Fibroblast of lung (primary cell): Measurements from ENCODE around the gene PRDM8.

Source experiments
- EZH2 ChIP-seq: IDR thresholded peaks from 2 replicates; pipeline ENCODE4 v1.5.1; 2012; ENCODE audit warnings: low read length, control low read depth, mild to moderate bottlenecking; ENCODE audit errors: missing control alignments
- TF ChIP-seq, protein P1 (sequence below), 2 donors: IDR thresholded peaks in 1 of 2; conservative IDR thresholded peaks in 1 of 2; 1 replicate in 1 of 2; 2 replicates in 1 of 2; pipeline ENCODE4 v1.5.1; 2011 to 2012; ENCODE audit warnings: low read length in 2 of 2, control low read depth in 1 of 2, inconsistent platforms in 1 of 2, low read depth in 1 of 2, mild to moderate bottlenecking in 1 of 2

DNA sequence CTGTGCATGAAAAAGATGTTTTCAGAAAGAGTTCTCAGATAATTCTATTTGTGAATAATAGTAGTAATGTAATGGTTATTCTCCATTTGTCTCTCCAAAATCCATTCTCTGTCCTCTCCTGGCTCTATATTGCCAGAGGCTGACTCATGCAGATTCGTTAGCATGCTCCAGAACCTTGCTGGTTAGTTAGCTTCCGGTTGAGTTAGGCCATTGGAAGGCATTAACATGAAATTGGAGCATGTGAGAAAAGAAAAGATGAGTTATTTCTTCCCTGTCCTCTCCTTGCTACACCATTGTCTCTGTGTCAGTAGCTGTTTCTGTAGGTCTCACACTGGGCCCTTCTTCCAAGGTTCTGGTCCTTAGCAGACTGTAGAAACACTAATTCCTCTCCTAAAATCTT lies 23.5 kb upstream of the PRDM8 start:
- TF ChIP-seq EZH2: no peak
- TF ChIP-seq, protein P1, sequence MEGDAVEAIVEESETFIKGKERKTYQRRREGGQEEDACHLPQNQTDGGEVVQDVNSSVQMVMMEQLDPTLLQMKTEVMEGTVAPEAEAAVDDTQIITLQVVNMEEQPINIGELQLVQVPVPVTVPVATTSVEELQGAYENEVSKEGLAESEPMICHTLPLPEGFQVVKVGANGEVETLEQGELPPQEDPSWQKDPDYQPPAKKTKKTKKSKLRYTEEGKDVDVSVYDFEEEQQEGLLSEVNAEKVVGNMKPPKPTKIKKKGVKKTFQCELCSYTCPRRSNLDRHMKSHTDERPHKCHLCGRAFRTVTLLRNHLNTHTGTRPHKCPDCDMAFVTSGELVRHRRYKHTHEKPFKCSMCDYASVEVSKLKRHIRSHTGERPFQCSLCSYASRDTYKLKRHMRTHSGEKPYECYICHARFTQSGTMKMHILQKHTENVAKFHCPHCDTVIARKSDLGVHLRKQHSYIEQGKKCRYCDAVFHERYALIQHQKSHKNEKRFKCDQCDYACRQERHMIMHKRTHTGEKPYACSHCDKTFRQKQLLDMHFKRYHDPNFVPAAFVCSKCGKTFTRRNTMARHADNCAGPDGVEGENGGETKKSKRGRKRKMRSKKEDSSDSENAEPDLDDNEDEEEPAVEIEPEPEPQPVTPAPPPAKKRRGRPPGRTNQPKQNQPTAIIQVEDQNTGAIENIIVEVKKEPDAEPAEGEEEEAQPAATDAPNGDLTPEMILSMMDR (conservative IDR thresholded peaks at IDR 0.05 in 1 of 2, IDR thresholded peaks at IDR 0.05 in 1 of 2; ENCODE audit: low read depth in 1 of 2, low read length in 2 of 2): no peak
